ENCODE data around the gene MYO3B. TPM values are rescaled to one million over a fixed set of nuclear protein-coding genes. Genes with fewer than 3 reads are reported as not detected.

MYO3B gene
- polyA plus RNA-seq, 1 experiment, result 0.10 TPM

DNA sequence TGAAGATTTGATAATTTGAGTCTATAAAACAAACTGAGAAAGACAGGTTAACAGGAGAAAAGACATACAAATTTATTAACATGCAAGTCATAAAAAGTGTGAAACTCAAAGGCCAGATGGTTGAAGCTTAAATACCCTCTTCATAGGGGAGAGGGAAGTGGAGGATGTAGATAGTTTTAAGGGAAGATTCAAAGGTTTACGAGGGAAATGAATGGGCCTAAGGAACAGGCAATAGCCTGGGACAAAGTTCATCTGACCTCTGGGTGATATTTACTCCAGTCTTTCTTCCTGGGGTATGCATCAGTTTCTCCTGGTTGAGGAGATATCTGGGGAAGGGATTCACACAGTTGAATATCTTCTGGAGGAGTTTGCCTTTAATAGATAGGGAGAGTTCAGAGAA, 322.2 kb downstream of the MYO3B start:
- CTCF ChIA-PET, result no interaction called here
- H3K27me3 ChIP-seq (ENCODE audit: control insufficient read depth, insufficient read depth, low read length), result peaks cover 3% of the 10 kb centered on the region
- TF ChIP-seq, protein P1, sequence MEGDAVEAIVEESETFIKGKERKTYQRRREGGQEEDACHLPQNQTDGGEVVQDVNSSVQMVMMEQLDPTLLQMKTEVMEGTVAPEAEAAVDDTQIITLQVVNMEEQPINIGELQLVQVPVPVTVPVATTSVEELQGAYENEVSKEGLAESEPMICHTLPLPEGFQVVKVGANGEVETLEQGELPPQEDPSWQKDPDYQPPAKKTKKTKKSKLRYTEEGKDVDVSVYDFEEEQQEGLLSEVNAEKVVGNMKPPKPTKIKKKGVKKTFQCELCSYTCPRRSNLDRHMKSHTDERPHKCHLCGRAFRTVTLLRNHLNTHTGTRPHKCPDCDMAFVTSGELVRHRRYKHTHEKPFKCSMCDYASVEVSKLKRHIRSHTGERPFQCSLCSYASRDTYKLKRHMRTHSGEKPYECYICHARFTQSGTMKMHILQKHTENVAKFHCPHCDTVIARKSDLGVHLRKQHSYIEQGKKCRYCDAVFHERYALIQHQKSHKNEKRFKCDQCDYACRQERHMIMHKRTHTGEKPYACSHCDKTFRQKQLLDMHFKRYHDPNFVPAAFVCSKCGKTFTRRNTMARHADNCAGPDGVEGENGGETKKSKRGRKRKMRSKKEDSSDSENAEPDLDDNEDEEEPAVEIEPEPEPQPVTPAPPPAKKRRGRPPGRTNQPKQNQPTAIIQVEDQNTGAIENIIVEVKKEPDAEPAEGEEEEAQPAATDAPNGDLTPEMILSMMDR (IDR thresholded peaks at IDR 0.05; ENCODE audit: low read depth, low read length), result no peak
- POLR2A ChIA-PET, result no interaction called here
- no peak for DNase-seq (ENCODE audit: low read depth, low spot score)
- H3K27ac ChIP-seq (ENCODE audit: low read depth, low read length), result no peak overlapping the region
- H3K4me3 ChIP-seq (ENCODE audit: low read depth, low read length), result no peak overlapping the region
- no peaks in the 10 kb centered on the region for H3K9me3 ChIP-seq (ENCODE audit: control insufficient read depth, insufficient read depth, low read length)

DNA sequence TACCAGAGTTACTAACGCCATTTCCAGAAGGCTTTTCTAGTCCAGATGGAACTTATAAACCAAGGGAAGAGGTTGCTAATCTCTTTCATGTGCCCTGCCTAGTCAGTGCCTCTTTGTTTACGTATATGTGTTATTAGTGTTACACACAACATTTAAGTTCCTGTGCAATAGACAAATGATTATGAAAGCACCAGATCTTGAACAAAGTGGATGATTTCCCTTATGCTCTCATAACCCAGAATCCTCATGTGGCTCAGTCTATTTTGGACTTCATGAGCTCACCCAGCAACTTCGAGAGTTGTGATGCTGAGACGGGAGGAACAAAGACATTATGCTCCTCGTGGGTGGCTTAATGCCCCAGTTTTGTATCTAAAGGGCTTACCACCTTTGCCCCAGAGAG, 322.8 kb downstream of the MYO3B start:
- TF ChIP-seq, protein P1 (IDR thresholded peaks at IDR 0.05; ENCODE audit: low read depth, low read length), result no peak
- Histone ChIP-seq H3K27me3 (ENCODE audit: control insufficient read depth, insufficient read depth, low read length) (peaks cover 7% of the 10 kb centered on the region), H3K9me3 (ENCODE audit: control insufficient read depth, insufficient read depth, low read length) (no peaks in the 10 kb centered on the region), H3K4me3 (ENCODE audit: low read depth, low read length) (no peak overlapping the region), H3K27ac (ENCODE audit: low read depth, low read length) (no peak overlapping the region)
- POLR2A ChIA-PET, result no interaction called here
- no peak for DNase-seq (ENCODE audit: low read depth, low spot score)
- CTCF ChIA-PET, result no interaction called here

DNA sequence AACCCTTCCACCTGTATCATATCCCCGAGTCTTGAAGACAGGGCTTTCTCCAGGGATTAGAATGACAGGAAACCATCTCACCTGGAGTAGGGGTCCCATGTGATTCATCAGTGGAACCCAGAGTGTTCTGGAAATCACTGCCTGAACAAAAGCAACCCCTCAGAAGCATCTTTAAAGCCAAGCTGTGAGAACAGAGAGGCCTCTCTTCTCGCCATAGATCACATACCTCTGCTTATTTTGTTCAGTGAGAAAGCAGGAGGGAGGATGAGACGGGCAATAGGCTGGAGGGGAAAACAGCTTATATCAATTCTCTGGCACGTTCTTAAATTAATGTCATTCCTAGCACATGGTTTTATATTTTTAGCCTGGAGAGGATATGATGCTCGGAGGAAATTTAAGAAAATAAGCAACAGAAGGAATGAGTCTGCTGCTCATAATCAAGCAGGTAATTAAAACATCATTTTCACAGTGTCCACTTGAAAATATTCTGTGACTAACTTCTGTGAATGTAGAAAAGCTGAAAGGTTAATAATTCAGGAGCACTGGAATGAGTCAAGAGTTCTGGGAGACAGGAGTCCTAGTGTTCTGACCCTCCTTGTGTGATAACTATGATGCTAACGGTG, 323.6 kb downstream of the MYO3B start:
- TF ChIP-seq, protein P1 (IDR thresholded peaks at IDR 0.05; ENCODE audit: low read depth, low read length), result no peak
- Histone ChIP-seq H3K27ac (ENCODE audit: low read depth, low read length) (no peak overlapping the region), H3K27me3 (ENCODE audit: control insufficient read depth, insufficient read depth, low read length) (peaks cover 7% of the 10 kb centered on the region), H3K9me3 (ENCODE audit: control insufficient read depth, insufficient read depth, low read length) (no peaks in the 10 kb centered on the region), H3K4me3 (ENCODE audit: low read depth, low read length) (no peak overlapping the region)
- DNase-seq (ENCODE audit: low read depth, low spot score), result no peak
- ChIA-PET CTCF (no interaction called here), POLR2A (no interaction called here)

DNA sequence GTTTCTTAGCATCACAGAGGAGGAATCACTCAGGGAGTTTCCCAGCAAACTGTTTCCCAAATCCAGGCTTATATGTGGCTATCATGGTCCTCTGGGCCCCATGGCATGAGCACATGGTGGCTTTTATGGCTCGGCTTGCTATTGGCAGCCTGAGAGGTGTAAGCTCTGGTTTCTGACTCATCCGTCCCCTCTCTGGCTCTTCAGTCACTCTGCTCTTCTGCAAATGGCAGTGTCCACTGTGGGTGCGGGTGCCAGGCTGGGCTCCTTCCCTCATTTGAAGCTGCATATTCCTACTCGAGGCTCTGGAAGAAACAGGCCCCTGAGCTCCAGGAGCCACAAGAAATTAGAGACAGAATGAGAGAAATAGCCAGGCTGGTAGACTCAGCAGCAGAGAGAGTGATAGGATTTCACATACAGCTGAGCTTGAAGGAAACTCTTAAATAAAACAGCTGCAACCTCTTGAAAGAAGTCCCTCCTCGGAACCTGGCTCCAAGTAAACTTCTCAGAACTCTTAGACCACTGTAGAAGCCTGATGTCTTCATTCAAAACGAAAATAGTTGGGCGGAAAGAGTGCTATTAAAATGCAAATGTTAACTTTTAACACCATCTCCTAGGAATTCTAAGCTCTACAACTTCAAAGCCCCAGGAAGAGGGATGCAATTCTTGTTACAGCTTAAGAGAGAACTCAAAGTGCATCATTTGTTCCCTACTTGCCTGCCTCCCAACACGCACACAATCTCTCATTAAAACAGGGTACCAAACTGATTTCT, 324.6 kb downstream of the MYO3B start:
- ChIA-PET CTCF (no interaction called here), POLR2A (no interaction called here)

DNA sequence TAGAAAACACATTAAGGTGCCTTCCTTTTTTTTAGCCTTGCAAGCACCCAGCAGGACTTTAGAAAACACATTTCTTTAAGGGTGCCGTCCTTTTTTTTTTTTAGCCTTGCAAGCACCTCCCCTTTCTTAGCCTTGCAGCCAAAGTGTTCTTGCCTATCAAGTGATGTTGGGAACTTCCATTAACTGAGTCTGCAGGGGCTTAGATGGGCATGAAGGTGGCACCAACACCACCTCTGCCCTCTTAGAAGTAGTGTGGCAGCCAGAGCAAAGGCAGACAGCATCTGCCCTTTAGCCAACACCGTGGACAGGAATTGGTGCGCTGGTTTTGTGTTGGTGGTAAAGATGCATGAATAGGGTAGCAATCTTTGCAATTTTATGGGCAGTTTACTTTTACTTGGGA, 325.6 kb downstream of the MYO3B start:
- Histone ChIP-seq H3K27ac (ENCODE audit: low read depth, low read length) (no peak overlapping the region), H3K9me3 (ENCODE audit: control insufficient read depth, insufficient read depth, low read length) (no peaks in the 10 kb centered on the region), H3K4me3 (ENCODE audit: low read depth, low read length) (no peak overlapping the region), H3K27me3 (ENCODE audit: control insufficient read depth, insufficient read depth, low read length) (peaks cover 12% of the 10 kb centered on the region)
- TF ChIP-seq, protein P1 (IDR thresholded peaks at IDR 0.05; ENCODE audit: low read depth, low read length), result no peak
- ChIA-PET CTCF (no interaction called here), POLR2A (no interaction called here)
- no peak for DNase-seq (ENCODE audit: low read depth, low spot score)

More for the DNA sequence above, 324.6 kb downstream of the MYO3B start:
- no peak for DNase-seq (ENCODE audit: low read depth, low spot score)
- no peak overlapping the region for H3K27ac ChIP-seq (ENCODE audit: low read depth, low read length)
- no peak overlapping the region for H3K4me3 ChIP-seq (ENCODE audit: low read depth, low read length)
- TF ChIP-seq, protein P1 (IDR thresholded peaks at IDR 0.05; ENCODE audit: low read depth, low read length), result no peak
- peaks cover 11% of the 10 kb centered on the region for H3K27me3 ChIP-seq (ENCODE audit: control insufficient read depth, insufficient read depth, low read length)
- H3K9me3 ChIP-seq (ENCODE audit: control insufficient read depth, insufficient read depth, low read length), result no peaks in the 10 kb centered on the region
